ENCODE results near the gene GALNT17. TPM values are rescaled to one million over a fixed set of nuclear protein-coding genes. Genes with fewer than 3 reads are reported as not detected.
"Not testable (repeated sequence)": the region's sequence is repeated elsewhere in the genome, so short reads cannot be mapped to it uniquely, and the experiment has no call there.

The GALNT17 gene
- total and polyA plus RNA-seq, 12 donors: 15.1 to 87.0 (median 55.4) TPM

GRCh38 chr7:71198391-71198790 lies 66.4 kb downstream of the GALNT17 start:
- 72 to 90% methylated on average over 6 of the region's 6 CpGs for WGBS, 2 donors
- peaks cover 0 to 5% (median 0%) of the 10 kb centered on the region in 11 donors for H3K9me3 ChIP-seq
- no peak overlapping the region for H3K4me3 ChIP-seq
- DNase-seq: no peak
- intact Hi-C loops (cut with DNase I): no loop called here
- H3K27ac ChIP-seq: peak overlapping the region in 2 of 10 donors; percentile 2 to 32
- H3K4me1 ChIP-seq: peaks cover 0 to 10% (median 0%) of the 10 kb centered on the region in 9 donors
- TF ChIP-seq, protein P1, sequence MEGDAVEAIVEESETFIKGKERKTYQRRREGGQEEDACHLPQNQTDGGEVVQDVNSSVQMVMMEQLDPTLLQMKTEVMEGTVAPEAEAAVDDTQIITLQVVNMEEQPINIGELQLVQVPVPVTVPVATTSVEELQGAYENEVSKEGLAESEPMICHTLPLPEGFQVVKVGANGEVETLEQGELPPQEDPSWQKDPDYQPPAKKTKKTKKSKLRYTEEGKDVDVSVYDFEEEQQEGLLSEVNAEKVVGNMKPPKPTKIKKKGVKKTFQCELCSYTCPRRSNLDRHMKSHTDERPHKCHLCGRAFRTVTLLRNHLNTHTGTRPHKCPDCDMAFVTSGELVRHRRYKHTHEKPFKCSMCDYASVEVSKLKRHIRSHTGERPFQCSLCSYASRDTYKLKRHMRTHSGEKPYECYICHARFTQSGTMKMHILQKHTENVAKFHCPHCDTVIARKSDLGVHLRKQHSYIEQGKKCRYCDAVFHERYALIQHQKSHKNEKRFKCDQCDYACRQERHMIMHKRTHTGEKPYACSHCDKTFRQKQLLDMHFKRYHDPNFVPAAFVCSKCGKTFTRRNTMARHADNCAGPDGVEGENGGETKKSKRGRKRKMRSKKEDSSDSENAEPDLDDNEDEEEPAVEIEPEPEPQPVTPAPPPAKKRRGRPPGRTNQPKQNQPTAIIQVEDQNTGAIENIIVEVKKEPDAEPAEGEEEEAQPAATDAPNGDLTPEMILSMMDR (IDR thresholded peaks at IDR 0.05): no peak
- H3K36me3 ChIP-seq: no peaks in the 10 kb centered on the region
- no peaks in the 10 kb centered on the region for H3K27me3 ChIP-seq
- no peak for ATAC-seq

- peaks cover 0 to 8% (median 0%) of the 10 kb centered on the region in 11 donors for H3K9me3 ChIP-seq
- no peaks in the 10 kb centered on the region for H3K27me3 ChIP-seq
- peaks cover 0 to 10% (median 0%) of the 10 kb centered on the region in 9 donors for H3K4me1 ChIP-seq
- DNase-seq: no peak
- ATAC-seq: peak in 4 of 8 donors; percentile 54 to 78 (median 74)
- H3K36me3 ChIP-seq: no peaks in the 10 kb centered on the region
- no peak overlapping the region for H3K4me3 ChIP-seq
- intact Hi-C loops (cut with DNase I): no loop called here
- peak overlapping the region in 3 of 10 donors; percentile 2 to 32 (median 21) for H3K27ac ChIP-seq
- WGBS, 2 donors: 44 to 45% methylated on average over 8 of the region's 8 CpGs
- TF ChIP-seq, protein P1 (IDR thresholded peaks at IDR 0.05): no peak
Measured at GRCh38 chr7:71198887-71199286, 66.9 kb downstream of the GALNT17 start.

DNA sequence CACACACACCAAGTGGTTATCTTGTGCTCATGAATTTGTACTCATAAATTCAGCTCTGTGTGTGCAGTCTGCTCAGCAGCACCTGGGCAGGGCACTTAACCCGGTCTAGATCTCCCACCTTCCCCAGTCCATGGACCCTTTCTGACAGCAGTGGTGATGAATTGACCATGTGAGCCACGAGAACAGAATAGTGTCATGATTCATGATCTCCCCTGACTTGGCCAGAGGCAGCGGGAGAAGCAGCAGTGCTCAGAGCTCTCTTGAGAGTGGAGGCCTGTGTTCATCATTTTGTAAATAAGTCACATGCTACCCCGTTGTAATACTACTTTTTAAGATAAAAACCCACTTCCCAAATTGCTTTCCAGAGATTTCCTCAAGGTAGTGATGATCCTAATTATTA lies 74.2 kb downstream of the GALNT17 start:
- Histone ChIP-seq H3K27ac (no peak overlapping the region), H3K27me3 (no peaks in the 10 kb centered on the region), H3K4me3 (no peak overlapping the region), H3K4me1 (peaks cover 0 to 8% (median 0%) of the 10 kb centered on the region in 9 donors), H3K36me3 (no peaks in the 10 kb centered on the region), H3K9me3 (peaks cover 0 to 15% (median 0%) of the 10 kb centered on the region in 11 donors)
- intact Hi-C loops (cut with DNase I): no loop called here
- TF ChIP-seq, protein P1 (IDR thresholded peaks at IDR 0.05): no peak
- 50 to 58% methylated on average over 4 of the region's 4 CpGs for WGBS, 2 donors
- ATAC-seq: peak in 3 of 8 donors; percentile 44 to 66 (median 62)
- no peak for DNase-seq

- Histone ChIP-seq H3K27me3 (no peaks in the 10 kb centered on the region), H3K27ac (peak overlapping the region in 1 of 10 donors; percentile 36), H3K36me3 (no peaks in the 10 kb centered on the region), H3K9me3 (peaks cover 0 to 14% (median 1%) of the 10 kb centered on the region in 11 donors), H3K4me3 (no peak overlapping the region), H3K4me1 (peaks cover 0 to 8% (median 0%) of the 10 kb centered on the region in 9 donors)
- DNase-seq (no peak), ATAC-seq (no peak)
- WGBS, 2 donors: 55 to 65% methylated on average over 3 of the region's 3 CpGs
- TF ChIP-seq, protein P1 (IDR thresholded peaks at IDR 0.05): no peak
- intact Hi-C loops (cut with DNase I): no loop called here
Measured at GRCh38 chr7:71208881-71209280, 76.9 kb downstream of the GALNT17 start.

- intact Hi-C loops (cut with DNase I); H3K4me1 ChIP-seq; H3K4me3 ChIP-seq; DNase-seq; ATAC-seq; H3K36me3 ChIP-seq; H3K27me3 ChIP-seq: not testable (repeated sequence)
- peak overlapping the region in 1 of 10 donors; percentile 36 for H3K27ac ChIP-seq
- H3K9me3 ChIP-seq: peaks cover 0 to 10% (median 5%) of the 10 kb centered on the region in 11 donors
- 78 to 85% methylated on average over 4 of the region's 4 CpGs for WGBS, 2 donors
Measured at GRCh38 chr7:71209484-71209883, 77.5 kb downstream of the GALNT17 start.
